ENCODE results near the gene ACOT2.

DNA sequence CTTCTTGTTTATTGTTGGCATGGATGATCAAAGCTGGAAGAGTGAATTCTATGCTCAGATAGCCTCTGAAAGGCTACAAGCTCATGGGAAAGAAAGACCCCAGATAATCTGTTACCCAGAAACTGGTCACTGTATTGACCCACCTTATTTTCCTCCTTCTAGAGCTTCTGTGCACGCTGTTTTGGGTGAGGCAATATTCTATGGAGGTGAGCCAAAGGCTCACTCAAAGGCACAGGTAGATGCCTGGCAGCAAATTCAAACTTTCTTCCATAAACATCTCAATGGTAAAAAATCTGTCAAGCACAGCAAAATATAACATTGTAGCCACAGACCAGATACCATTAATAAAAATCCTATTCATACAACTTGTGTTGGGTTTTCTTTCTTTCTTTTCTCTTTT is 50.5 kb downstream of the ACOT2 start:
- TF ChIP-seq SMC3 (IDR thresholded peaks at IDR 0.05; ENCODE audit: borderline replicate concordance, low read length) = no peak
- TF ChIP-seq CREM (IDR thresholded peaks at IDR 0.05; ENCODE audit: low read depth) = no peak

All from GM12878 (cell line).